Amniotic stem cell (primary cell): ENCODE data around the gene DLX5.
"Not testable (repeated sequence)": the region's sequence is repeated elsewhere in the genome, so short reads cannot be mapped to it uniquely, and the experiment has no call there.

Source experiments
- DNase-seq: peaks from one replicate; lab custom pipeline; 2025; lab: John Stamatoyannopoulos, UW

The DLX5 gene

DNA sequence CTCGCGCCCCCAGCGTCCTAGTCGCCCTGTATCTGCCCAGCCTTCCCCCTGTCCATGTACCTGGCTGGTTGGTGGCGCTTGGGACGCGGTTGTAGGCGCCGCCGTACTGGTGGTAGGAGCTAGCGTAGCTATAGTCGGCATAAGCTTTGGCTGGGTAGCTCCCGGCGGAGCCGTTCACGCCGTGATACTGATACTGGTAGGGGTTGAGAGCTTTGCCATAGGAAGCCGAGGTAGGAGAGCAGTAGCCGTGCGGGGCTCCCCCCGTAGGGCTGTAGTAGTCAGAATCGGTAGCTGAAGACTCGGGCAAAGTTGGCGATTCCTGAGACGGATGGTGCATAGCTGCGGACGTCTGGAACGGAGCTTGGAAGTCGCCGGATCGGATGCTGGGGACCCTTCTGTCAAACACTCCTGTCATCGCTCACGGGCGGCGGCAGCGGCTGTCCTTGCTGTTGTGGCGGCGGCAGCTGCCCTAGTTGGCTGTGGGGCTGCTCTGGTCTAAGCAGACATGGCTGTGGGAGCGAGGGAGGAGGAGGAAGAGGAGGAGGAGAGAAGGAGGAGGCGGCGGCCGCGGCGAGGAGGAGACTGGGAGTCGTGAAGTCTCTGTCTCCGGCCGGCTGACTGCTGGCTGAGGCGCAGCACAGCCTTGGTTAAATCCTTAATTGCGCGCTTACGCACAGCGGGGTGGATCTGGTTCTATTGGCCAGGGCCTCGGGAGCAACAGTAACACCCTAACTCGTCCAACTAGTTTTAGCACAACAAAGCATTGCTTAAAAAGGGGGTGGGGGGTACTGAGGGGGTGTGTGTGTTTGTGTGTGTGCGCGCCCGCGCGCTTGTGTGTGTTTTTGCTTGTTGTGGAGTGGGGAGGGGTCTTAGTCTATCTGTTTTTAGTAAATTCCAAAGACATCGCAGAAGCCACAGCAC is at the start of gene DLX5:
DLX5 (minus strand) TSS at position 623 of the 921 bp plus-strand sequence; CDS start at position 415, 208 bp downstream.
- peak; percentile 39 for DNase-seq

GRCh38 chr7:97072025-97072424 is 47.4 kb upstream of the DLX5 start:
- not testable (repeated sequence) for DNase-seq

DNA sequence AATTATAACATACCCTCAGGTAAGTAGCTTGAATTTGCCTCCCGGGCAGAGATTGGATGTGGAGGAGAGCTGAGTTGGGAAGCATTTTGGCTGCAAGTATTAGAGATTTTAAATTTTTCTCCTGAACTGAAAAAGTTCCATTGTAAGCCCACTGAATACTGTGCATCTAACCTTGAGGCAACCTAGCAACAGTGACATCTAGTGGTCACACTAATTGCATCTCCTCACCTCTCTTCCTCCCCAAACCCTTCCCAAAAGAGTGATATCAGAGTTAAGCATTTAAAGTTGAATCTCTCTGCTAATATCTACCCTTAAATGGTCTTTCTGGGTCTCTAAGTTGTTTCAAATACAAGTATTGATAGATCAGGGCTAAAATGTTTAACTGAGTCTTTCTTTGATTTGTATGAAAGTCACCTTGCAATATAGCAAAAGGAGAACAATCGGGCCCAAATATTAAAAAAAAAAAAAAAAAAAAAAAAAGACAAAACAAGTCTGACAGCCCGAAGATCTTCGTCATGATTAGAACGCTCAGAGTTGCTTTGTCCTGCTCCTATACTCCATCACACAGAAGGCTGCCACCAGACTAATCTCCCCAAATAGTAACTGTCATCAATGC is 40.4 kb upstream of the DLX5 start:
- peak; percentile 24 for DNase-seq

- DNase-seq, result no peak
These were observed 39.4 kb upstream of the DLX5 start for GRCh38 chr7:97064020-97064419.

DNA sequence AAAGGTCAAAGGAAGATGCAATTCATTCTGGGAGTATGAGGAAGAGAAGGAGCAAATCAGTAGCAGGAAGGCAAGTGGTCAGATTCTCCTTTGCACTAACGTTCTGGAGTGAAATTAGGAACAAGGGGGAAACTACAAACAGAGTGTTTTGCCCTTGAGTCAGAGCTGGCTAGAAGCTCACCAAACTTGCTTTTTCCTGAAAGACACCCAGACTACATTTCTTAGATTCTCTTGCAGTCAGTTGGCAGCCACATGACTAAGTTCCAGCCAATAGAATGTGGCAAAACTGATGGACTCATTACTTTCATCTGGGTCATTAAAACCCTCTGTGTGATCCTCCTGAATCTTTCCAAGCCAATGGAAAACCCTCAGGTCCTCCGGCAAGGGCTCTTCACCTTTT is 18.6 kb upstream of the DLX5 start:
- no peak for DNase-seq

- DNase-seq, result no peak
These were observed 14.9 kb upstream of the DLX5 start for GRCh38 chr7:97039374-97040065.

- DNase-seq, result not testable (repeated sequence)
These were observed 9.7 kb upstream of the DLX5 start for GRCh38 chr7:97034213-97034852.

DNA sequence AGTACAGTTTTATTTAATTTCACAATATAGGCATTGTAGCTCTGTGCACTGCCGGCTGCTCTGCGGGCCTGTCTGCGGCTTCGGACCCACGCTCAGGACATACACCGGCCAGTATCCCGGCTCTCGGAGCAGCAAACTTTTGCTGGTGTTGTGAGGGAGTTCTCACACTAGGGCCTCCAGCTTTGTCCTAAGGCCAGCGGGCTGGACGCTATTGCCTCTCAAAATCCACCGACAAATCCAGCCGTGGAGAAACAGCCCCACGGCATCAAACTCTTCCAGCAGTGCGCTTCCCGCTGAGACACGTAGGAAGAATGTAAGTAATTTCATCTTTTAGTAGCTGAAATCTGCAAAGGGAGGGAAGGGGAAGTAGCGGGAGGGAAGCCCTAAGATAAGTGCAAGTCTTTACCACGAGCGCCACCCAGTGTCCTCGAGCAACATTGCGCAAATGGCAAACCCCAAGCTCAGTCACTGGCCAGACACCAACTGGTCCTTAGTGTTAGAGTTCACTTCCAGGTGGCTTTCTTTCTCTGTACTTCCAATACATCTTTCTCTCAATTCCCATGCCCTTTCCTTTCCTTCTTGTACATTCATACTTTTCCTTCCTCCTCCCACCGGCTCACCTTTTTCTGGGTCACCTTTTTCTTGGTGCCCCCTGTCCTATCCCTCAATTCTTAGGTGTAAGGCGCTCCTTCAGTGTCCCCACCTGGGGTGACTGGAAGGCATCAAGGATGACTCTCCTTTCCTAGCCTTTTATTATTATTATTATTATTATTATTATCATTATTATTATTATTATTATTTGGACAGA is 3.0 kb upstream of the DLX5 start:
- peak; percentile 79 for DNase-seq

GRCh38 chr7:97026715-97027426 is 2.2 kb upstream of the DLX5 start:
- no peak for DNase-seq

DNA sequence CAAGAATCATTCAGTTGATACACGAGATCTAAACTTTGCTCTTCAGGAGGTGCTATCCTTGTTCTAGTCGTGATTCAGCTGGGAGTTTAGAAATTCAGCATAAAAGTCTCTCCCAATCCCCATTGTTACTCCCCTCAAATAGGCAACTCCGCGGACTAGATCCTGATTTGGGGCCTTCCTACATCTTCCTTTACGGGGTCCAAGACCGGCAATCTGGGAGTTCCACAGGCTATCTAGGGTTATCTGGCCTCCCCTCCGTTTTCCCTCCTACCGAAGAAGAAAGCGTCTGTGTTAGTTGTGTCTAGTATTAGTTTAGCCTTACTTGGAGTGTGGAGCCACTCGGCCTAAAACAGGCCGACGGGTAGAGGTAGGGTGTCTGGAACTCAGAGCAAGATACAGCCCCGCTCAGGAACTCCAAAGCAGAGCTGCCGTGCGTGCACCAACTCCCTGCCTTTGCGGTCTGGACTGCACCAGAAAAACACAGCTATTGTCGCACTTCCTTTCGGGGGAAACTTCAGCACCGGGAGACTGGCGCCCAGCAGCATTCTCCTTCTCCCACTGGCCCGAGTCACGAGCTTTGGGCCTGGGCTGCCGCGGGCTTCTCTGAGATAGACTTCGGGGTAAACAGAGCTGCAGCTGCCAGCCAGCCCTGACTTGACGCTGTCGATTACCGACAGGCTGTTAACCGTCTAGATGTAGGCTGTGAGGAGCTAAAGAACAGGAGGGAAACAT is 1.5 kb upstream of the DLX5 start:
- DNase-seq, result no peak

DNA sequence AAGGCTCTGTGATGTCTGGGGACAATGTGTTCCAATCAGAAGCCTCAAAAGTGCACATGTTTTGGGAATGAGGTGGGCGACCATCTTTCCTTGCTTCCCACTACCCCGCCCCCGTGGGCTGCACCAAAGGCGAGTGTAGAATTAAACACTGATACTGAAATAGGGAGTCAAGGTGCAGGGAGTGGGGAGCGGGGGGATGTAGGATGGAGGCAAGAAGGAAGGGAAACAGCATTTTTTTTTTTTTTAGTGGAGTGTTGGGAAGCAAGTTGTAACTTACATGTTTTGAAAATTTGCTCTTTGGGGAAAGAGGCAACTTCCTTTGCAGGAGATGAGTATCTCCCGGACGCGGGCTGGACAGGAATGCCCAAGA is 484 bp upstream of the DLX5 start:
- DNase-seq, result no peak

DNA sequence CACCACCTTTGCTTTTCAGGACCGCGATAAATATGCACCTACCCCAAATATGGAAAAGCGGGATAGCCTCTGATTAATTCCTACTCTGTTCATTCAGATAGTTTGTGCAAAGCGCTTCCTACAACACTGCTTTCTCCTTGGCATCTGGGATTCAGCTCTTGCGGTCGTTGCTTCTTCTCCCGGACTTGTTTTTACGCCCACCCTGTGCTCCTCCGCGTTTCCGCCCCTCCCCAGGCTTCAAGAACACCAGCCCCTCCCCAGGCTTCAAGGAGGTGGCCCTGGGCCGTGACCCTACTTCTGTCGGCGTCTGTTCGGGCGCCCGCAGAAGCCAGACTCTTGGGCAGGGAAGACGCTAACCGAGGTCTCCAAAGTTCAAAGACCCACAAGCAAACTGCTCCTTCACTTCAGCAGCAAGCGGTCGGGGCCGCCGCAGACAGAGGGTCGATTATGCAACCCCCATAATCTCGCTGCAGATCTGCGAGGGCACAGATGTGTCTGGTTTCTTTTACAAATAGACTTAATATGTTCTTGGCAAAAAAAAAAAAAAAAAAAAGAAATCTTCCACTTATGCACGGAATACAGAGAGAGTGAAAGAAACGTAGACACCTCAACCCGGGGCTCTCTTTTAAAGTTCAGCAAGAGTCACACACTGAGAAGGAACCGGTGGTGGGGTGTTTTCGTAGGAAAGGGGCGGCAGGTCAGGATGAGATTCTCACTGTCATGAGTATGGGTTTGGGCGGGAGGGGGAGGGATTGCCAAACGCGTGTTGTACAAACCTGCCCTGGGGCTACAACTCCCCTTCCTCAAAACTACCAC is 1.9 kb downstream of the DLX5 start:
- DNase-seq, result no peak

GRCh38 chr7:97021747-97022490 is 2.7 kb downstream of the DLX5 start:
- no peak for DNase-seq

- DNase-seq, result no peak
These were observed 3.5 kb downstream of the DLX5 start for GRCh38 chr7:97020996-97021746.

- no peak for DNase-seq
These were observed 4.0 kb downstream of the DLX5 start for GRCh38 chr7:97020601-97020995.

DNA sequence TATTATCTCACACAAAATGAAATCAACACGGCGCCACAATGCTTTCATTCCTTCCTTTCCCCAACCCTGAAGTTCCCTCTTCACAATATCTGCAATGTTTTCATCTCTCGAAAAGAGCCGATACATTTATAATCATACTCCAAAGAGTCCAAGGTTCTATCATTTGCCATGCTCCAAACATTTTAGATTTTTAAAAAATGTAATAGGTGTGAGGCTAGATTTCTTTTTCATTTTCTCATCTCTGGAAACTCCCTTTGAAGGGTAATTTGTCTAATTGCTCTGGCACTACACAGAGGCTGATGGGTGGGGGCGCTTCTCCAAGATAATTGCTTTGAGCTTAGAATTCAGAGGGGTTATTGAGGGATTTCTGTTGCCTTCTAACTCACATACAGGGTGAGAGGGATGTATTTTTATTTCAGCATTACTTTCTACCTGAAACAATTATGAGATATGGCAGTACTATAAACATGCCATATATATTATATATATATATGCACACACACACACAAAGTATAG is 4.9 kb downstream of the DLX5 start:
- no peak for DNase-seq

- no peak for DNase-seq
These were observed 5.7 kb downstream of the DLX5 start for GRCh38 chr7:97018791-97019531.
